ENCODE results near the gene SMIM43. TPM values are rescaled to one million over a fixed set of nuclear protein-coding genes. Genes with fewer than 3 reads are reported as not detected.

SMIM43 gene
- total and polyA plus RNA-seq, 9 of the 15 experiments (the other 6 are each of a cell fraction or from before 2014, with no cell fraction given): not detected

- TF ChIP-seq BCLAF1 (IDR thresholded peaks at IDR 0.05; ENCODE audit: borderline replicate concordance in 1 of 2, control insufficient read depth in 1 of 2, low read depth in 2 of 2, low read length in 1 of 2) (no peak), ZNF583 (CRISPR knock-in tag; IDR thresholded peaks at IDR 0.05) (no peak), ZNF511 (CRISPR knock-in tag; IDR thresholded peaks at IDR 0.05) (no peak), CAMTA2 (CRISPR knock-in tag; conservative IDR thresholded peaks at IDR 0.05) (no peak), SAFB2 (IDR thresholded peaks at IDR 0.05; ENCODE audit: borderline replicate concordance, low read depth, low read length, severe bottlenecking) (no peak), MBD1 (CRISPR knock-in tag; IDR thresholded peaks at IDR 0.05) (no peak), MCM2 (IDR thresholded peaks at IDR 0.05; ENCODE audit: low read depth) (no peak), ARID2 (IDR thresholded peaks at IDR 0.05) (no peak), CGGBP1 (CRISPR knock-in tag; IDR thresholded peaks at IDR 0.05) (no peak), BMI1 (IDR thresholded peaks at IDR 0.05; ENCODE audit: low read length) (no peak), HES1 (IDR thresholded peaks at IDR 0.05; ENCODE audit: low read depth) (no peak), ZNF592 (IDR thresholded peaks at IDR 0.05) (no peak), ASH1L (IDR thresholded peaks at IDR 0.05; ENCODE audit: borderline replicate concordance, low read depth, partially characterized antibody) (no peak), FOXJ2 (tag; IDR thresholded peaks at IDR 0.05) (no peak)
Observed at GRCh38 chr4:121714548-121714947, 50.4 kb downstream of the SMIM43 start (continued).
